Ovary (tissue), 9 donors: ENCODE results near the gene CTCF. TPM values are rescaled to one million over a fixed set of nuclear protein-coding genes. Genes with fewer than 3 reads are reported as not detected.

Experiments used
- DNase-seq, 5 donors: peaks; one replicate each; pipeline ENCODE4 v3.0.0-alpha.2; 2019 to 2020
- H3K27ac ChIP-seq, 2 donors: fragments of 200-600 bp; one replicate each; pipeline versions ENCODE4 v1.5.1 to v1.8.0; 2019 to 2022
- H3K27me3 ChIP-seq: fragments of 200-600 bp; one replicate; pipeline ENCODE4 v1.8.0; 2022
- H3K36me3 ChIP-seq: fragments of 200-600 bp; sonication (generic); one replicate; pipeline ENCODE4 v1.5.1; 2019
- H3K4me1 ChIP-seq: one replicate; pipeline ENCODE4 v1.8.1; 2013; ENCODE audit warnings: mild to moderate bottlenecking, moderate library complexity; ENCODE audit not compliant: insufficient read depth
- H3K4me3 ChIP-seq: fragments of 200-600 bp; sonication (generic); one replicate; pipeline ENCODE4 v1.5.1; 2017
- H3K9me3 ChIP-seq, 2 donors: fragments of 200-600 bp in 1 of 2; sonication (generic) in 1 of 2; one replicate each; pipeline versions ENCODE4 v1.5.1 to v1.8.1; 2013 to 2019; ENCODE audit warnings: mild to moderate bottlenecking in 1 of 2, moderate library complexity in 1 of 2
- CTCF ChIP-seq, 3 donors: fragments of 450-650 bp in 2 of 3; fragments of 200-600 bp in 1 of 3; IDR thresholded peaks; one replicate each; pipeline versions ENCODE4 v1.5.1 to v1.8.0; 2016 to 2022; ENCODE audit warnings: antibody characterized with exemption in 3 of 3, mild to moderate bottlenecking in 1 of 3
- EP300 ChIP-seq: sonication (generic); formaldehyde crosslinking; IDR thresholded peaks from one replicate; pipeline ENCODE4 v1.6.1; 2017; ENCODE audit warnings: antibody characterized with exemption
- POLR2A ChIP-seq: fragments of 450-650 bp; IDR thresholded peaks from one replicate; pipeline ENCODE4 v1.6.1; 2017; ENCODE audit warnings: antibody characterized with exemption, mild to moderate bottlenecking, moderate library complexity
- WGBS, 3 donors: extraction: QIAGEN DNeasy Blood & Tissue Kit in 1 of 3; methylation state at CpG; one replicate each; pipeline versions ENCODE4 v1.1.5 to v1.1.7; 2013 to 2017; 5-methylcytosine and 5-hydroxymethylcytosine counted together
- intact Hi-C, 4 donors: fragments of 100-400 bp; cut with DNase I; formaldehyde crosslinking; loops; one replicate each; pipeline versions ENCODE4 v1.11.0 to v1.15.1; 2022 to 2023
- polyA plus RNA-seq, 2 donors: library from polyadenylated mRNA; stranded (reverse); fragments of 200-250 nt in 1 of 2; fragments of 350-450 nt in 1 of 2; fragmentation: Illumina TruSeq in 1 of 2; extraction: RNeasy Lipid Tissue Mini Kit (QIAGEN cat#74804) in 1 of 2; gene quantifications; one replicate each; pipeline ENCODE4 v1.2.3, GENCODE V29; 2013 to 2014
- total RNA-seq, 7 donors: library from RNA; depleted of rRNA in 2 of 7; stranded (reverse); fragments of >200 nt in 2 of 7; fragmentation: NEBNext Ultra II Directional in 3 of 7; extraction: Animal tissue kit (Norgen Biotek cat#: 25700) in 3 of 7; gene quantifications; one replicate each; pipeline versions ENCODE4 v1.1.0 to v1.2.4, GENCODE V29; 2016 to 2023
- donor health status: DM: no; HTN: no; CAD: no; lungs with moderate emphysema.
- donor health status: DM: no; HTN: no; CAD: no.
- donor health status: Bipolar disorder and iron deficiency.
- donor health status: DM: yes; HTN: yes; CAD: no.
- donor health status: DM: no; HTN: no; CAD: no.
- donor health status: DM: yes; HTN: yes; CAD: no.

Gene CTCF
- total and polyA plus RNA-seq, 9 donors: 21.0 to 48.4 (median 42.2) TPM

- H3K9me3 ChIP-seq: no peaks in the 10 kb centered on the region
- intact Hi-C loops: loop anchor here in 3 of 4 donors (5.0 kb wide), 4 partner anchors 79 to 106 kb away; partner anchors contain the start of genes AGRP (in 1 of the 3), ATP6V0D1 (in 1 of the 3), C16orf86 (in 1 of the 3) and CARMIL2 (in 1 of the 3)
- peak overlapping the region; percentile 89 for H3K4me3 ChIP-seq
- peak overlapping the region; percentile 98 for H3K27ac ChIP-seq
- peak in 1 of 5 donors; percentile 36 for DNase-seq
- H3K36me3 ChIP-seq: no peaks in the 10 kb centered on the region
- H3K4me1 ChIP-seq: peaks cover 4% of the 10 kb centered on the region
- 2 to 10% (median 7%) methylated on average over 8 of the region's 8 CpGs for whole genome bisulfite sequencing, 3 donors
- no peaks in the 10 kb centered on the region for H3K27me3 ChIP-seq
- TF ChIP-seq POLR2A: no peak
- TF ChIP-seq EP300: no peak
- no peak for TF ChIP-seq CTCF (IDR thresholded peaks at IDR 0.05)
These were observed 864 bp upstream of the CTCF start for GRCh38 chr16:67561501-67561823.

DNA sequence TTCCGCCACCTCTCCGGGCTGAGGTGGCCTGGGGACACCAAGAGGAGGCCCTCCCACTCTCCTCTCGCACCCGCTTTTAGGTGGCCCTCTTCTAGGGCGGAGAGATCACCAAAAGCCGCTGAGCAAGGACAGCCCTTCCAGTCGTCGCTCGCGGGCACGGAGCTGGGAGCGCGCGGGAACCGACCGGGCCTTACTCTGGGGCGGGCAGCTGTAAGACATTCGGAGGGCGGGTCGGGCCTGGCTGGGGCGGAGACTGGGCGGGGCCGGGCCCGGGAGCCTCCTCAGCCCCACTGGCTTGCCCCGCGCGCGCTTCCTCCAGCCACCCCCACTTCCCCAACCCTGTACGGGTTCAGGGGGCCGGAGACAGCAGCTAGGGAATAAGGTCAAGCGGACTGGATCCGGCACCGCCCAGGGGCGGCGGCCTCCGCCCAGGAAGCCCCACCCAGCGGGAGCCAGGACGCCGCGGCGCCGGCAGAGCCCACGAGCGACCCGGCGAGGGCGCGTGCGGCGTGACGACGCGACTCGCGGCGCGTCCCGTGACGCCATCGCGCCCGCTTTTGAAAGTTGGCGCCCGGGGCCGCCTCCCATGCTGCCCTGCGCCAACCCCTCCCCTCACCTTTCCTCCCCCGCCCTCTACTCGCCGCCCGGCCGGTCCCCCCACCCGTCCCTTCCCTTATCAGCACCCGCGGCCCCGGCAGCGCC, 351 bp upstream of the CTCF start:
- intact Hi-C loops: loop anchor here in 3 of 4 donors (2.0 to 5.0 kb wide), 5 partner anchors 33 to 105 kb away; partner anchors contain the start of genes AGRP (in 1 of the 3), ATP6V0D1 (in 1 of the 3), C16orf86 (in 1 of the 3) and CARMIL2 (in 1 of the 3)
- DNase-seq: peak; percentile 94 to 96 (median 95)
- 0 to 1% (median 0%) methylated on average over 31 to 76 of the region's 76 CpGs for WGBS, 3 donors

GRCh38 chr16:67562918-67563707, 787 bp downstream of the CTCF start:
- peak overlapping the region; percentile 89 for H3K4me3 ChIP-seq
- no peaks in the 10 kb centered on the region for H3K27me3 ChIP-seq
- TF ChIP-seq CTCF (IDR thresholded peaks at IDR 0.05) (peak in 1 of 3 donors; percentile 42), EP300 (no peak), POLR2A (peak; percentile 16)
- H3K36me3 ChIP-seq: no peaks in the 10 kb centered on the region
- 0 to 1% (median 1%) methylated on average over 52 to 92 of the region's 96 CpGs for WGBS, 3 donors
- no peaks in the 10 kb centered on the region for H3K9me3 ChIP-seq
- H3K27ac ChIP-seq: peak overlapping the region; percentile 98
- peak; percentile 57 to 78 (median 66) for DNase-seq
- H3K4me1 ChIP-seq: peaks cover 4% of the 10 kb centered on the region
- intact Hi-C loops: loop anchor here in 3 of 4 donors (2.0 to 5.0 kb wide), 5 partner anchors 34 to 104 kb away; partner anchors contain the start of genes AGRP (in 1 of the 3), ATP6V0D1 (in 1 of the 3), C16orf86 (in 1 of the 3) and CARMIL2 (in 1 of the 3)

More for the DNA sequence above, 351 bp upstream of the CTCF start:
- Histone ChIP-seq H3K9me3 (no peaks in the 10 kb centered on the region), H3K4me3 (peak overlapping the region; percentile 89), H3K4me1 (peaks cover 4% of the 10 kb centered on the region), H3K27ac (peak overlapping the region; percentile 98), H3K27me3 (no peaks in the 10 kb centered on the region), H3K36me3 (no peaks in the 10 kb centered on the region)
- TF ChIP-seq CTCF (IDR thresholded peaks at IDR 0.05) (no peak), EP300 (no peak), POLR2A (no peak)
